Measurements from ENCODE around the gene CHD3.
"Not testable (repeated sequence)": the region's sequence is repeated elsewhere in the genome, so short reads cannot be mapped to it uniquely, and the experiment has no call there.

The CHD3 gene

GRCh38 chr17:7849751-7850504 lies 38.7 kb upstream of the CHD3 start:
- no peak for DNase-seq (ENCODE audit: low read depth in 2 of 2)

- no peak for DNase-seq (ENCODE audit: low read depth in 2 of 2)
These were observed 37.7 kb upstream of the CHD3 start for GRCh38 chr17:7850701-7851437.

- peak; percentile 89 to 90 for DNase-seq (ENCODE audit: low read depth in 2 of 2)
These were observed 36.9 kb upstream of the CHD3 start for GRCh38 chr17:7851438-7852261.

- no peak for DNase-seq (ENCODE audit: low read depth in 2 of 2)
These were observed 36.3 kb upstream of the CHD3 start for GRCh38 chr17:7852262-7852670.

- DNase-seq (ENCODE audit: low read depth in 2 of 2), result no peak
These were observed 35.5 kb upstream of the CHD3 start for GRCh38 chr17:7852919-7853690.

- no peak for DNase-seq (ENCODE audit: low read depth in 2 of 2)
These were observed 34.9 kb upstream of the CHD3 start for GRCh38 chr17:7853691-7854038.

GRCh38 chr17:7854078-7854777 lies 34.4 kb upstream of the CHD3 start:
- DNase-seq (ENCODE audit: low read depth in 2 of 2), result no peak

GRCh38 chr17:7854851-7855659 lies 33.5 kb upstream of the CHD3 start, which contains the start of gene TMEM88:
Gene TMEM88 (plus strand): TSS chr17:7855066. CDS start chr17:7855075, 9 bp downstream.
- DNase-seq (ENCODE audit: low read depth in 2 of 2), result no peak

- no peak for DNase-seq (ENCODE audit: low read depth in 2 of 2)
These were observed 33.0 kb upstream of the CHD3 start for GRCh38 chr17:7855660-7856010.

- DNase-seq (ENCODE audit: low read depth in 2 of 2), result no peak
These were observed 32.4 kb upstream of the CHD3 start for GRCh38 chr17:7856011-7856810.

GRCh38 chr17:7856811-7857712 lies 31.5 kb upstream of the CHD3 start, which contains the start of gene NAA38:
Gene NAA38 (minus strand): TSS chr17:7857559. CDS start chr17:7857463, 96 bp downstream.
- peak; percentile 86 to 90 for DNase-seq (ENCODE audit: low read depth in 2 of 2)

GRCh38 chr17:7857713-7858521 lies 30.7 kb upstream of the CHD3 start, which contains the start of gene CYB5D1:
Gene CYB5D1 (plus strand): TSS chr17:7858003. CDS start chr17:7858135, 132 bp downstream.
- DNase-seq (ENCODE audit: low read depth in 2 of 2), result peak; percentile 74 to 79

- DNase-seq (ENCODE audit: low read depth in 2 of 2), result no peak
These were observed 30.1 kb upstream of the CHD3 start for GRCh38 chr17:7858522-7858810.

- DNase-seq (ENCODE audit: low read depth in 2 of 2), result no peak
These were observed 29.6 kb upstream of the CHD3 start for GRCh38 chr17:7859028-7859427.

- DNase-seq (ENCODE audit: low read depth in 2 of 2), result no peak
These were observed 25.7 kb upstream of the CHD3 start for GRCh38 chr17:7862692-7863437.

GRCh38 chr17:7864384-7864783 lies 24.2 kb upstream of the CHD3 start:
- DNase-seq (ENCODE audit: low read depth in 2 of 2), result not testable (repeated sequence)

Measured in stimulated activated CD8-positive, alpha-beta memory T cell treated with anti-CD3 and anti-CD28 coated beads, Interleukin-15, amount 100 ng/mL, for 48 hours (primary cell).